DMS53 treated with DMSO at 0.1 percent for 48 hours (cell line): ENCODE data around the gene UPK2.
A peak's percentile ranks its signal among the peaks of the same experiment; 100 is the strongest.

ENCODE experiments used
- DNase-seq: peaks from one replicate; lab custom pipeline; 2025; ENCODE audit not compliant: unreplicated experiment; lab: John Stamatoyannopoulos, UW

UPK2 gene

GRCh38 chr11:118917481-118918127 lies 38.5 kb upstream of the UPK2 start:
- peak; percentile 32 for DNase-seq

- peak; percentile 81 for DNase-seq
Measured at GRCh38 chr11:118918128-118918685, 37.9 kb upstream of the UPK2 start.

DNA sequence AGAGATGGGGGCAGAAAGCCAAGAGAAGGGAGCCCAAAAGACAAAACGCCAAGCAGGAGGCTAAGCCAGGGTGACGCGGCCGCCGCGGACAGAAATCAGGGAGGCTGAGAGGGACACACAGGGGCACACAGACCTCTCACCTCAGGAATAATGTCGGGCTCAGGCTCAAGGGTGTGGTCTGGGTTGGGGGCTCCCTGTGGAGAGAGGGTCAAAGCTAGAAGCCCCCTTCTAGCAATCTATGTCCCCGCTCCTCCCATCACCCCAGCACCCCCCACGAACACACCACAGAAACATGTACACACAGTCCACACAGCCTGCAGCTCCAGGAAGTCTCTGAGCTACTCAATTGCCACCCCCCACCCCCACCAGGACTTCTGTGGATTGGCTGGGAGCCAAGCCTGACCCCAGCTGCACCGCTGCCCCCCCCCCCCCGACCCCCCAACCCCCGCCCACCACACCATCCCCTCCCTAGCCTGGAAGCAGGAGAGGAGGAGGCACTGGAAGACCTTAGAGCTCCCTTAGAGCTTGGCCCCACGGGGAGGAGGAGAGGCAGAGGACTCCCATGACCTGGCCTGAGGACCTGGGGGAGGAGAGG lies 37.3 kb upstream of the UPK2 start:
- DNase-seq, result peak; percentile 35

DNA sequence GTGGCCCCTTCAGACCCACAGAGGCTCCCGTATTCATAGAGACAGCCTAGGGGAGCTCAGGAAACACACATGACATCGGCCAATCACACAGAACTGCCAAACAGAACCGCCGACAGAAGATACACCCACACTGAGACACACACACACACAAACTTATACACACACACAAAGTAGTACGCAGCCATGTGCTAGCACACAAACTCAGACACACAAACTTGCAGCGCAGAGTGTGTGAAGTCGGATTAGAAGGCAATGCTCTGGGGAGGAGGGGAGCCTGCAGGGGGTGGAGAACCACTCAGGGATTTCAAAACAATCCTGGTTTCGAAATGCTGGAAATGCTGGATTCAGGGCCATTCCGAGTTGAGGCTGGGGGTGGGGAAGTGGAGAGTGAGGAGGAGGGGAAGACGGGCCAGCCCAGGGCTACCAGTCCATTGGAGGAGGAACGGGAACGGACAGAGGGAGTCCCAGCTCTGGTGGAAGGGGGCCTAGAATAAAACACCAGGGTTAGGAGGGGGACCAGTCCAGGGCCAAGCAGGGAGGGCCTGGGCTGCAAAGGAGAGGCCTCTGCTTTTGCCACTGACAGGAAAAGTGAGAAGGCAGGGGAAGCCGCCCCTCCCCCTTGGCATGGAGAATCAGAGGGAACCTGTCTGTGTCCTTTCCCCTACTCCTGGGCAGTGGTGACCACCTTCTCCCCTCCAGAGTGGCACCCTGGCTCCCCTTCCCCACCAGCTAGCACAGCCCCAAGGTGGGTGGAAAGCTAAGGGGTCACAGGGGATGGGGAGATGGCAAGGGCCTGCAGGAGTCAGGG lies 34.8 kb upstream of the UPK2 start:
- no peak for DNase-seq

DNA sequence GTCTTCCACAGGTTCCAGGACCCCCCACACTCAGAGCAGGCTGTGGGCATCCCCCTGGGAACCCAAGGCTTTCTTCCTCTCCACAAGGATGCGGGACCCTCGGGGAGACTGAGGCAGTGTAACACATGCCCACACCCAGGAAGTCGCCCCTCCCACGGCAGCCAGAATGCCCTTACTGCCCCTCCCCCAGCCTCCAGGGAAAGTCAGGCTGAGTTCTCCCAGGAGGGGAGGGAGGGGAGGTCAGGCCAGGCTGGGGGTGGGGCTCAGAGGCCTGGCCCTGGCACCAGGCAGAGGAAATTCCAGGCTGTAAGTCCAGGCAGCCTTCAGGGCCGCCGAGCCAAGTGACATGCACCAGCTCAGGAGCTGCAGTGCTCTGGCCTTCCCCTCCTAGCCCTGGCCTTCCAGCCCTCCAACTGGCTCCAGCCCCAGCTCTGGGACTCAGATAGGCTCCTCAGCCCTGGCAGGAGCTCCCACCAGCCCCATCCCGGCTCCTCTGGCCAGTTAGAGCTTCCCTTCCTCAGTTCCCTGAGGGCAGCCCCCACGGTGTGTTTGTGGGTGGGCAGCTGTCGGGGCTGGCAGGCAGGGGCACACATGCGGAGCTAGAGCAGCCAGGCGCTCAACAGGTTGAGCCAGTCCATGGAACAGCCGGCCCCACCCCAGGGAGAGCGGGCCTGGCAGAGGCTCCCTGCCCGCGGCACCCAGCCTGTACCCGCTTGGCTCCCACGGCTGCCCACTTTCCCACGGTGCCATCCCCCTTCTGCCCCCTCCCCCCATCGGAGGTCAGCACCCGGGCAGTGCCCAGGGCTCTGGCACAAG lies 34.0 kb upstream of the UPK2 start:
- DNase-seq, result no peak

- no peak for DNase-seq
Measured at GRCh38 chr11:118922745-118923627, 33.1 kb upstream of the UPK2 start.

- no peak for DNase-seq
Measured at GRCh38 chr11:118923721-118924587, 32.1 kb upstream of the UPK2 start.

GRCh38 chr11:118924591-118925585 lies 31.2 kb upstream of the UPK2 start:
- no peak for DNase-seq

GRCh38 chr11:118927554-118928100 lies 28.5 kb upstream of the UPK2 start:
- no peak for DNase-seq

GRCh38 chr11:118928101-118928869 lies 27.8 kb upstream of the UPK2 start:
- DNase-seq, result peak; percentile 91

GRCh38 chr11:118928870-118929500 lies 27.1 kb upstream of the UPK2 start:
- DNase-seq, result peak; percentile 72

DNA sequence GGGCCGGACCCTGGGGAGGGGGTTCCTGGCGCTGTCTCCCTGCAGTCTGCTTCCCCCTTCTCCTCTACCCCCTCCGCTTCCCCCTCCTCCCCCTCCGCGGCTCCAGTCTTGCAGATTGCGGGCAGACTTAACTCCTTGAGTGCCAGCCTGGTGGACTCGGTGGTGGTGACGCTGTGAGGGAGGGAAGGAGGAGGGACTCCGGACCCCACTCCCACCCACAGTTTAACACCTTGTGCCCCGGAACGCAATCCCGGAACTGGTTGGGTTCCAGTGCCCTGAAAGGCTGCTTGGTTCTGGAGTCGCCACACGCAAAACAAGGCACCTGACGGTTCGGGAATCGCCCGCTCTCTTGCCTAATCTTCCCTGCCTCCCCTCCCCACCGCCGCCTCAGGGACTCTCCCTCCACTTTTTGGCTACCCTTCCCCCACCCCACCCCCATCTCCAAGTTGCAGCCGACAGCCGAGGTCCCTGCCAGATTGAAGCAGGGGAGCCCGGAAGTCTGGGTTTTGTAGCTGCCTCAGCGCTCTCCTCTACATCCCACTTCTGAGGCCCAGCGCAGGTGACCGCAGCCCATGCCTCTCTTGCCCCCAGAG lies 26.5 kb upstream of the UPK2 start:
- peak; percentile 67 for DNase-seq

- peak; percentile 91 for DNase-seq
Measured at GRCh38 chr11:118930094-118930712, 25.9 kb upstream of the UPK2 start.

DNA sequence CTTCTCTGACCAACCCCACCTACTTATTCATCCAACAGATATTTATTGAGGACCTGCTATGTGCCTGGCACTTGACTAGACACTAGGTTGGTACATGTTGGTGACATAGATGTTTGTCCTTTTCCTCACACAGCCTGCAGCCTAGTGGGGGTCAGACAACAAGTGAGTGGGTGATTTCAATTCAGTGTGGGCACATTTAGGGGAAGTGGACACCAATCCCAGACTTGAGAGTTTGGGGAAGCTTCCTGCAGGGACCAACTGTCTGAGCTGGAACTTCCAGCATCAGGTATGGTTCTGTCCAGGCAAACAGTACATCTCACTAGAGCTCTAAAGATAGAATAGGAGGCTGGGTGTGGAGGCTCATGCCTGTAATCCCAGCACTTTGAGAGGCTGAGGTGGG lies 24.5 kb upstream of the UPK2 start:
- no peak for DNase-seq

GRCh38 chr11:118933486-118933885 lies 22.6 kb upstream of the UPK2 start:
- DNase-seq, result no peak

DNA sequence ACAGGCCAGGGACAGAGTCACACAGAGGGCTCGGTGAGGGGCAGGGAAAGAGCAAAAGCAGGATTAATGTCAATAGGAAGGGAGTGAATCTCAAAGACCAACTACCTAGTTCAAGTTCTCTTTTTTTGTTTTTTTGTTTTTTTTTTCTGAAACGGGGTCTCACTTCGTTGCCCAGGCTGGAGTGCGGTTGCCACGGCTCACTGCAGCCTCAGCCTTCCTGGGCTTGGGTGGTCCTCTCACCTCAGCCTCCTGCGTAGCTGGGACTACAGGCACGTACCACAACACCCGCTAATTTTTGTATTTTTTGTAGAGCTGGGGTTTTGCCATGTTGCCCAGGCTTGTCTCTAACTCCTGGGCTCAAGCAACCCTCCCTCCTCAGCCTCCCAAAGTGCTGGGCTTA lies 20.7 kb upstream of the UPK2 start:
- DNase-seq, result no peak
